K562 (cell line): ENCODE results near the gene AADAC. TPM values are rescaled to one million over a fixed set of nuclear protein-coding genes. Genes with fewer than 3 reads are reported as not detected.
A peak's percentile ranks its signal among the peaks of the same experiment; 100 is the strongest.

Experiments
- CTBP1 ChIP-seq: fragments of 450-650 bp; IDR thresholded peaks from 2 replicates; pipeline ENCODE4 v1.6.1; 2016; ENCODE audit warnings: borderline replicate concordance
- E2F5 ChIP-seq: sonication (generic); formaldehyde crosslinking; IDR thresholded peaks from 2 replicates; pipeline ENCODE4 v1.8.0; 2022; ENCODE audit warnings: mild to moderate bottlenecking, missing genetic modification reagents
- ETV6 ChIP-seq, 3 experiments: fragments of 150-350 bp in 1 of 3; sonication (generic) in 1 of 3; formaldehyde crosslinking in 1 of 3; IDR thresholded peaks; 2 replicates each; pipeline versions ENCODE4 v1.6.1 to v1.8.0; 2014 to 2022; ENCODE audit warnings: borderline replicate concordance in 2 of 3, low read depth in 2 of 3, antibody characterized with exemption in 1 of 3, low read length in 1 of 3, mild to moderate bottlenecking in 1 of 3, missing genetic modification reagents in 1 of 3
- FOXM1 ChIP-seq, 2 experiments: fragments of 450-650 bp in 1 of 2; sonication (generic) in 1 of 2; formaldehyde crosslinking in 1 of 2; IDR thresholded peaks; 2 replicates each; pipeline versions ENCODE4 v1.6.1 to v1.9.0; 2017 to 2022; ENCODE audit warnings: low read depth in 2 of 2, mild to moderate bottlenecking in 2 of 2, missing genetic modification reagents in 1 of 2, moderate library complexity in 1 of 2
- HDAC6 ChIP-seq: IDR thresholded peaks from 2 replicates; pipeline ENCODE4 v1.6.1; 2012; ENCODE audit warnings: low read depth, mild to moderate bottlenecking, control low read depth, inconsistent platforms, low read length, moderate library complexity
- MEF2A ChIP-seq: IDR thresholded peaks from 2 replicates; pipeline ENCODE4 v1.6.1; 2011; ENCODE audit warnings: low read depth, mild to moderate bottlenecking, low read length, moderate library complexity; ENCODE audit not compliant: control insufficient read depth
- MTA1 ChIP-seq: fragments of 450-650 bp; IDR thresholded peaks from 2 replicates; pipeline ENCODE4 v1.6.1; 2017; ENCODE audit warnings: borderline replicate concordance
- NR2C2 ChIP-seq, 2 experiments: fragments of 200-800 bp in 1 of 2; sonication (Bioruptor generic) in 1 of 2; sonication (generic) in 1 of 2; formaldehyde crosslinking in 1 of 2; IDR thresholded peaks; 2 replicates each; pipeline versions ENCODE4 v1.6.1 to v1.8.0; 2016 to 2022; ENCODE audit warnings: mild to moderate bottlenecking in 1 of 2, missing compliant biosample characterization in 1 of 2, missing genetic modification characterization in 1 of 2, missing genetic modification reagents in 1 of 2
- PURB ChIP-seq: sonication (generic); formaldehyde crosslinking; IDR thresholded peaks from 2 replicates; pipeline ENCODE4 v1.9.0; 2021; ENCODE audit warnings: low read depth, mild to moderate bottlenecking, missing genetic modification reagents
- SMAD1 ChIP-seq: fragments of 150-350 bp; IDR thresholded peaks from 2 replicates; pipeline ENCODE4 v1.6.1; 2014; ENCODE audit warnings: low read length, low read depth; ENCODE audit not compliant: partially characterized antibody
- TARDBP ChIP-seq: fragments of 450-650 bp; IDR thresholded peaks from 2 replicates; pipeline ENCODE4 v1.6.1; 2016
- TFE3 ChIP-seq: fragments of 450-650 bp; formaldehyde crosslinking; IDR thresholded peaks from 2 replicates; pipeline ENCODE4 v1.4.0; 2020; ENCODE audit warnings: mild to moderate bottlenecking, mixed read lengths
- TRIM25 ChIP-seq: fragments of 450-650 bp; IDR thresholded peaks from 2 replicates; pipeline ENCODE4 v1.7.0; 2016; ENCODE audit warnings: borderline replicate concordance
- XRCC5 ChIP-seq: fragments of 200-400 bp; formaldehyde crosslinking; IDR thresholded peaks from 2 replicates; pipeline ENCODE4 v1.6.1; 2017; ENCODE audit warnings: low read depth, mild to moderate bottlenecking, low read length
- ZBTB26 ChIP-seq: fragments of 450-650 bp; formaldehyde crosslinking; IDR thresholded peaks from 2 replicates; pipeline ENCODE4 v1.4.0; 2022; ENCODE audit warnings: missing genetic modification characterization
- ZNF584 ChIP-seq: fragments of 200-800 bp; sonication (Bioruptor generic); IDR thresholded peaks from 2 replicates; pipeline ENCODE4 v1.6.1; 2016; ENCODE audit warnings: low read depth, mild to moderate bottlenecking, missing genetic modification characterization, missing compliant biosample characterization
- ZNF639 ChIP-seq, 2 experiments: fragments of 200-800 bp in 1 of 2; sonication (Bioruptor generic) in 1 of 2; sonication (generic) in 1 of 2; formaldehyde crosslinking in 1 of 2; IDR thresholded peaks in 1 of 2; conservative IDR thresholded peaks in 1 of 2; 2 replicates each; pipeline versions ENCODE4 v1.5.0 to v1.6.1; 2016 to 2020; ENCODE audit warnings: missing compliant biosample characterization in 1 of 2, missing genetic modification characterization in 1 of 2, missing genetic modification reagents in 1 of 2
- polyA plus RNA-seq, 8 experiments: library from polyadenylated mRNA; depleted of rRNA in 4 of 8; stranded (reverse) in 5 of 8; unstranded in 3 of 8; fragments of >200 nt; fragmentation: Nextera tagmentation in 2 of 8; fragmentation: Illumina TruSeq in 1 of 8; extraction: Ambion mirVana in 2 of 8; extraction: Trizol in 1 of 8; gene quantifications; 2 replicates each; pipeline versions ENCODE4 v1.2.1 to v1.2.3, GENCODE V29; 2011 to 2014; ENCODE audit warnings: inconsistent platforms in 1 of 8, missing spikeins in 1 of 8
- total RNA-seq, 7 experiments: library from RNA; depleted of rRNA in 6 of 7; stranded (reverse); fragments of >200 nt in 6 of 7; fragmentation: Illumina TruSeq in 2 of 7; extraction: Trizol in 2 of 7; gene quantifications; 2 replicates each; pipeline versions ENCODE4 v1.2.1 to v1.2.3, GENCODE V29; 2011 to 2021; ENCODE audit warnings: low replicate concordance in 1 of 7

Gene AADAC
- total and polyA plus RNA-seq, 9 of the 15 experiments (the other 6 are each of a cell fraction or from before 2014, with no cell fraction given), result 0.47 TPM; not detected in 8

- TF ChIP-seq HDAC6 (no peak), NR2C2 (CRISPR knock-in tag; IDR thresholded peaks at IDR 0.05) (no peak), NR2C2 (tag; IDR thresholded peaks at IDR 0.05) (peak; percentile 75), PURB (CRISPR knock-in tag) (no peak), TFE3 (CRISPR knock-in tag) (no peak), ETV6 (IDR thresholded peaks at IDR 0.05; ENCODE audit: borderline replicate concordance in 1 of 2, low read depth in 2 of 2, low read length in 1 of 2) (peak; percentile 45 to 94; a peak in 2 of 4 replicates), ETV6 (CRISPR knock-in tag; IDR thresholded peaks at IDR 0.05; ENCODE audit: borderline replicate concordance) (no peak), SMAD1 (no peak), TRIM25 (no peak), XRCC5 (no peak), E2F5 (CRISPR knock-in tag) (no peak), TARDBP (no peak), ZNF639 (CRISPR knock-in tag; conservative IDR thresholded peaks at IDR 0.05 in 1 of 2, IDR thresholded peaks at IDR 0.05 in 1 of 2) (peak in 1 of 2 experiments; percentile 53; a peak in 2 of 4 replicates), MEF2A (no peak), MTA1 (no peak), CTBP1 (no peak; the same call in 1 of the 2 replicates), FOXM1 (IDR thresholded peaks at IDR 0.05; ENCODE audit: low read depth) (peak; percentile 22; the same call in 1 of the 2 replicates), FOXM1 (CRISPR knock-in tag; IDR thresholded peaks at IDR 0.05; ENCODE audit: low read depth) (no peak), ZBTB26 (CRISPR knock-in tag) (no peak), ZNF584 (CRISPR knock-in tag) (peak; percentile 79; the same call in 1 of the 2 replicates)
These were observed 57.9 kb downstream of the AADAC start (continued) for GRCh38 chr3:151871639-151872468.
